HCT116 (cell line): ENCODE data around the gene TRAF3. TPM values are rescaled to one million over a fixed set of nuclear protein-coding genes. Genes with fewer than 3 reads are reported as not detected.

Experiments used
- ATAC-seq: fragments of 200-7000 bp; cut with Tn5 transposase; 2 replicates; pipeline ENCODE4 v1.9.1; 2020; ENCODE audit warnings: mild to moderate bottlenecking, moderate library complexity
- BruUV-seq: library from RNA; stranded (reverse); fragments of 400-500 nt; replicated peaks from 2 replicates; lab custom pipeline; 2021; lab: Mats Ljungman, UMichigan
- CTCF ChIA-PET: fragments of 300-600 bp; sonication (Branson Sonifier 250); formaldehyde crosslinking; loops from one replicate; lab custom pipeline; 2021; ENCODE audit warnings: antibody characterized with exemption; lab: Charles Lee
- POLR2A ChIA-PET: fragments of 300-600, 350-600 bp; sonication (Branson Sonifier 250); formaldehyde crosslinking; loops from one replicate; lab custom pipeline; 2021; ENCODE audit warnings: antibody characterized with exemption; lab: Charles Lee
- RAD21 ChIA-PET, 2 experiments: fragments of 300-600 bp; sonication (Branson Sonifier 250); formaldehyde crosslinking; loops; one replicate each; lab custom pipeline; 2023; ENCODE audit warnings: low total read pairs in 2 of 2; ENCODE audit not compliant: uncharacterized antibody in 2 of 2, unreplicated experiment in 2 of 2, low non-redundant PET in 1 of 2; lab: Charles Lee
- DNase-seq: peaks from one replicate; pipeline ENCODE4 v3.0.0-alpha.2; 2010; ENCODE audit warnings: low read depth, low spot score
- H2AFZ ChIP-seq: fragments of 200-600 bp; shearing (Covaris generic), sonication (generic); 2 replicates; pipeline ENCODE4 v1.6.1; 2017; ENCODE audit warnings: low read depth, mixed run types, mixed read lengths, antibody characterized with exemption, low read length; ENCODE audit not compliant: poor library complexity, severe bottlenecking
- H3K27ac ChIP-seq: 2 replicates; pipeline ENCODE4 v1.5.1; 2012; ENCODE audit warnings: low read depth, low read length
- H3K27me3 ChIP-seq: fragments of 200-600 bp; sonication (generic); 2 replicates; pipeline ENCODE4 v1.6.1; 2016; ENCODE audit warnings: mixed run types, low read length, mixed read lengths; ENCODE audit not compliant: insufficient read depth
- H3K36me3 ChIP-seq, 2 experiments: fragments of 200-500 bp in 1 of 2; fragments of 200-600 bp in 1 of 2; sonication (Bioruptor generic) in 1 of 2; sonication (generic) in 1 of 2; 2 replicates each; pipeline versions ENCODE4 v1.5.1 to v1.6.1; 2014 to 2016; ENCODE audit warnings: low read length in 2 of 2, inconsistent platforms in 1 of 2, mixed read lengths in 1 of 2, mixed run types in 1 of 2; ENCODE audit not compliant: insufficient read depth in 2 of 2, control insufficient read depth in 1 of 2
- H3K4me1 ChIP-seq, 2 experiments: fragments of 200-600 bp in 1 of 2; sonication (generic) in 1 of 2; 2 replicates each; pipeline versions ENCODE4 v1.5.1 to v1.6.1; 2012 to 2017; ENCODE audit warnings: low read length in 2 of 2, inconsistent platforms in 1 of 2, mild to moderate bottlenecking in 1 of 2, mixed read lengths in 1 of 2, mixed run types in 1 of 2, moderate library complexity in 1 of 2; ENCODE audit not compliant: insufficient read depth in 2 of 2, control insufficient read depth in 1 of 2
- H3K4me2 ChIP-seq: fragments of 200-600 bp; sonication (generic); 2 replicates; pipeline ENCODE4 v1.6.1; 2017; ENCODE audit warnings: mixed run types, low read length, mixed read lengths
- H3K4me3 ChIP-seq, 2 experiments: fragments of 200-600 bp in 1 of 2; sonication (generic) in 1 of 2; replicated peaks in 1 of 2; 2 replicates each; pipeline ENCODE4 v1.5.1; 2011 to 2016; ENCODE audit warnings: low read length in 2 of 2, control low read depth in 1 of 2, low read depth in 1 of 2, mild to moderate bottlenecking in 1 of 2, mixed read lengths in 1 of 2, mixed run types in 1 of 2
- H3K79me2 ChIP-seq: fragments of 200-600 bp; sonication (generic); 2 replicates; pipeline ENCODE4 v1.6.1; 2017; ENCODE audit warnings: mild to moderate bottlenecking, mixed run types, low read length, moderate library complexity, mixed read lengths; ENCODE audit not compliant: insufficient read depth
- H3K9ac ChIP-seq: fragments of 200-600 bp; sonication (generic); 2 replicates; pipeline ENCODE4 v1.6.1; 2016; ENCODE audit warnings: low read length, mixed read lengths
- H3K9me2 ChIP-seq: fragments of 200-600 bp; sonication (generic), shearing (Covaris generic); 2 replicates; pipeline ENCODE4 v1.6.1; 2017; ENCODE audit warnings: mixed run types, mild to moderate bottlenecking, moderate library complexity; ENCODE audit not compliant: insufficient read depth
- H3K9me3 ChIP-seq, 2 experiments: fragments of 200-500 bp in 1 of 2; fragments of 200-600 bp in 1 of 2; sonication (Bioruptor generic) in 1 of 2; sonication (generic) in 1 of 2; 2 replicates each; pipeline ENCODE4 v1.6.1; 2014 to 2017; ENCODE audit warnings: low read length in 2 of 2, mixed read lengths in 2 of 2, inconsistent platforms in 1 of 2, low read depth in 1 of 2, mild to moderate bottlenecking in 1 of 2, mixed run types in 1 of 2, moderate library complexity in 1 of 2; ENCODE audit not compliant: control insufficient read depth in 1 of 2, insufficient read depth in 1 of 2
- H4K20me1 ChIP-seq: fragments of 200-600 bp; sonication (generic), shearing (Covaris generic); 2 replicates; pipeline ENCODE4 v1.6.1; 2017; ENCODE audit warnings: mixed run types, mild to moderate bottlenecking, moderate library complexity; ENCODE audit not compliant: insufficient read depth
- CEBPB ChIP-seq: IDR thresholded peaks from 2 replicates; pipeline ENCODE4 v1.6.1; 2012; ENCODE audit warnings: low read depth
- CTCF ChIP-seq, 3 experiments: fragments of 200-600 bp in 1 of 3; sonication (generic) in 1 of 3; IDR thresholded peaks in 2 of 3; conservative IDR thresholded peaks in 1 of 3; 2 replicates each; pipeline ENCODE4 v1.5.1; 2012 to 2017; ENCODE audit warnings: low read depth in 2 of 3, low read length in 2 of 3, antibody characterized with exemption in 1 of 3, borderline replicate concordance in 1 of 3, control low read depth in 1 of 3, mild to moderate bottlenecking in 1 of 3, mixed read lengths in 1 of 3, mixed run types in 1 of 3, moderate library complexity in 1 of 3; ENCODE audit not compliant: insufficient read depth in 1 of 3
- JUND ChIP-seq: IDR thresholded peaks from 2 replicates; pipeline ENCODE4 v1.6.1; 2012
- MAX ChIP-seq: IDR thresholded peaks from 2 replicates; pipeline ENCODE4 v1.6.1; 2012
- RAD21 ChIP-seq: IDR thresholded peaks from 2 replicates; pipeline ENCODE4 v1.6.1; 2012; ENCODE audit warnings: low read depth, mild to moderate bottlenecking
- ZNF274 ChIP-seq: fragments of 200-500 bp; sonication (Bioruptor generic); IDR thresholded peaks from 2 replicates; pipeline ENCODE4 v1.6.1; 2014; ENCODE audit warnings: mild to moderate bottlenecking, low read depth, low read length, inconsistent platforms
- intact Hi-C: fragments of 100-400 bp; cut with micrococcal nuclease; formaldehyde crosslinking; loops from 2 replicates; pipeline ENCODE4 v1.10.0; 2022
- total RNA-seq: library from RNA; stranded (reverse); gene quantifications from one replicate; pipeline ENCODE4 v1.2.1, GENCODE V29; 2021; ENCODE audit not compliant: unreplicated experiment
- TF ChIP-seq, protein P1 (sequence below): IDR thresholded peaks from 2 replicates; pipeline ENCODE4 v1.6.1; 2012

The TRAF3 gene
- total RNA-seq, 1 experiment from 2014 or later: 32.1 TPM

- POLR2A ChIA-PET: no interaction called here
- BruUV-seq: no TSS peak
Observed at GRCh38 chr14:102889615-102890014, 112.4 kb downstream of the TRAF3 start.

More at GRCh38 chr14:102889615-102890014, 112.4 kb downstream of the TRAF3 start:
- Histone ChIP-seq H2AFZ (no peak overlapping the region), H4K20me1 (no peaks in the 10 kb centered on the region), H3K9me2 (no peaks in the 10 kb centered on the region), H3K36me3 (peaks cover 4 to 29% of the 10 kb centered on the region in 2 experiments; a peak in 3 of 4 replicates), H3K79me2 (no peaks in the 10 kb centered on the region), H3K4me3 (no peak overlapping the region), H3K27ac (no peak overlapping the region), H3K9me3 (no peaks in the 10 kb centered on the region), H3K4me2 (no peak overlapping the region), H3K4me1 (no peaks in the 10 kb centered on the region), H3K9ac (no peak overlapping the region), H3K27me3 (no peaks in the 10 kb centered on the region)
- RAD21 ChIA-PET: no interaction called here
- ATAC-seq (no peak), DNase-seq (no peak)
- intact Hi-C loops: no loop called here
- CTCF ChIA-PET: no interaction called here
- no peak for TF ChIP-seq CTCF (IDR thresholded peaks at IDR 0.05 in 2 of 3, conservative IDR thresholded peaks at IDR 0.05 in 1 of 3; ENCODE audit: borderline replicate concordance in 1 of 3, insufficient read depth in 1 of 3, low read depth in 2 of 3, low read length in 2 of 3)
- TF ChIP-seq MAX: no peak
- TF ChIP-seq, protein P1, sequence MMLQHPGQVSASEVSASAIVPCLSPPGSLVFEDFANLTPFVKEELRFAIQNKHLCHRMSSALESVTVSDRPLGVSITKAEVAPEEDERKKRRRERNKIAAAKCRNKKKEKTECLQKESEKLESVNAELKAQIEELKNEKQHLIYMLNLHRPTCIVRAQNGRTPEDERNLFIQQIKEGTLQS: no peak
- TF ChIP-seq RAD21: no peak
- no peak for TF ChIP-seq CEBPB
- no peak for TF ChIP-seq JUND
- TF ChIP-seq ZNF274: no peak
